ENCODE results near the gene LONP1.
"Not testable (repeated sequence)": the region's sequence is repeated elsewhere in the genome, so short reads cannot be mapped to it uniquely, and the experiment has no call there.

The LONP1 gene

DNA sequence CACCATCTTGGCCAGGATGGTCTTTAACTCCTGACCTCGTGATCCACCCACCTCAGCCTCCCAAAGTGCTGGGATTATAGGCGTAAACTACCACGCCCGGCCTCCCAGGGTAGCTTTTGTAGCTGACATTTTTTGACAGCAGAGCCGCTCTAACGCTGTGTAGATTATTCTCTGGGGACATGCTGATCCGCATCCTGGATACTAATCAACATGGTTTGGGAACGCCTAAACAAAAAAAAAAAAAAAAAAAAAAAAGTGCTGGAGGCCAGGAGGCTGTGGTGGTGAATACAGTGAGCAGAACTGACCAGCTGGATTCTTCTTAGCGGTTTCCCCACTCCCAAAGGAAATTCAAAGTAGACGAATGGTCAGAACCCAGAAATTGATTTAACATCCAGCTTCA lies 5.1 kb downstream of the LONP1 start:
- DNase-seq (ENCODE audit: low read depth in 2 of 3, low spot score in 2 of 3), result no peak

GRCh38 chr19:5713228-5713627 lies 6.7 kb downstream of the LONP1 start:
- DNase-seq (ENCODE audit: low read depth in 2 of 3, low spot score in 2 of 3), result no peak

- DNase-seq (ENCODE audit: low read depth in 2 of 3, low spot score in 2 of 3), result no peak
These were observed 8.2 kb downstream of the LONP1 start for GRCh38 chr19:5711713-5712161.

DNA sequence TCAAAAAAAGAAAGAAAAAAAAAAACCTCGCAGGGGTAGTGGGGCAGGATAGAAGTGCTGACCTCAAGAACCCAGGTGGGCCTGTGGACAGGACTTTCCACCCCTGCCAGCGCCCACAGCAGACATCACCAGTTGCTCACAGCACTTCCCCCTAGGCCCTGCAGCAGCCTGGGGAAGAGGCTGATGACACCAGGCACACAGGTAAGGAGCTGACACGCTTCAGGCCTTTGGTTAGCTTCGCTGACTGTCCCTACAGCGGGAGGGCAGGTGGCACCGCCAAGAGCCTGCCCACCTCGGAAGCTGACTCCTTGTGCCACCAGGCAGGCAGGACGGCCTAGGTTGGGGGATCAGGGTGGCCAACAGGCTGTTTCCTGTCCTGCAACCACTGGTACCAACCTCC lies 8.9 kb downstream of the LONP1 start:
- DNase-seq (ENCODE audit: low read depth in 2 of 3, low spot score in 2 of 3), result no peak

DNA sequence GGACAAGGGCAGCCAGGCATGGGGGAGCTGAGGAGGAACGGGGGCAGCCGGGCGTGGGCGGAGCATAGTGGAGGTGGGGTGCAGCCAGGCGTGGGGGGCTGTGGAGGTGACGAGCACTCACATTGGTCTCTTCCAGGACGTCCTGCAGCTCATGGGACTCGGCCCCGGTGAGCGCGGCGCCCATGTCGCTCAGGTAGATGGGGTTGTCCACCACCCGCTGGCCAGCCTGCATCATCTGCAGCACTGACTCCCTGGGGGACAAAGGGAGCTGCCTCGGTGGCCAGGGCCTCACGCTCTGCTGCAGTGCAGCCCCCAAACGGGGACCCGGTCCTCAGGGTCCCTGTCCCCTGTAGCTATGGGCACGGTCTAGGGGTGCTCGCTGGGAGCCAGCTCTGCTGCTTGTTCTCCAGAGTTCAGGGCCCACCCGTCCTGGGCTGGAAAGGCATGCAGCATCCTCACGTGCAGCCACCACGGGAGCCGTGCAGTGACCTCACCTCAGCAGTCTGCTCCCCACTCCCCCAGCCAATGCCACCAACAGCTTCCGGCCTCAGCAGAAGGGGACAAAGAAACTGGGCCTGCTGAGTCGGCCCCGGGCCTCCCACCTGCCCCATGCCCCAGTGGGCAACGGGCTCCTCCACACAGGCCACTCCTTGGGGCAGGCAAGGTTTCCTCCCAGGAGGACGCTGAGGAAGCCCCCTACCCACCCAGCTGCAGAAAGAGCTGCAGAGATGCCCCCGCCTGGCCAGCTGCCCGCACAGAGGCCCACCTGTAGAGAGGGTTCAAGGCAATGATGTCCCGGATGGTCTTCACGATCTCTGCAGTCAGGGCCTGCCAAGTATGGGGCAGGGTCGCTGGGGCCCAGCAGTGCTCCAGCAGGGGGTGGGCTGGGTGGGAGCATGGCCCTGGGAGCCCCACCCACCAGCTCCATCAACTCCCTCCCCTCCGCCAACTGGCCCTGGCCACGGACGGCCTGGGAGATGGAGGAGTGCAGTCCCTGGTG lies 12.1 kb downstream of the LONP1 start:
- no peak for DNase-seq (ENCODE audit: low read depth in 2 of 3, low spot score in 2 of 3)

DNA sequence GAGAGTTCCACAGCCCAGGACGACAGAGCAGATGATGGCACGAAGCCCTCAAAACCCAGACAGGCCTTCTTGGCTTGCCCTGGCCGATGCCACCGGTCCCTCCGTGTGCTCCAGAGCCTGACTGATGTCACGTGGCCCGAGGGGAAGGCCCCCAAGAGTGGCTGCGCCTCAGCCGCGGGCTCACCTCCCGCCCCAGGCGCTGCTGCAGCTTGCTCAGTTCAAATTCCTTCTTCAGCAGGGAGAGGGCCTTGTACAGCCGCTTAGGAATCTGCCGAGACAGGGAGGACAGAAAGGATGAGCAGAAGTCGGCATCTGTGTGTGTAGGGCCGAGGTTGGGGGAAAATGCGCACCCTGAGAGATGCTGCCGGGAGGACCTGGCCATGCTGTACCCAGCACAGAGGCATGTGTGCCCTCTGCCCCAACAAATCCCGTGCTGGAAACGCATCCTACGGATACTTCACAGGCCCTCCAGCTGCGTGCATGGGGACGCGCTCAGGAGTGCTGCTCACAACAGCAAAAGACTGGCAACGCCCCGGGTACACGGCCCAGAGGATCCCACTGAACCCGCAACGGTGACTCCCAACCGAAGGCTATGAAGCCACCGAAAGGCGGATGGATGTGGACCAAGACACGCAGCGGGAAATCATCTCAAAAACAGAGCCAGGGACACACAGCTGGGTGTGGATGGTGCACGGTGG lies 12.9 kb downstream of the LONP1 start:
- DNase-seq (ENCODE audit: low read depth in 2 of 3, low spot score in 2 of 3), result no peak

- no peak for DNase-seq (ENCODE audit: low read depth in 2 of 3, low spot score in 2 of 3)
These were observed 14.4 kb downstream of the LONP1 start for GRCh38 chr19:5705552-5705951.

DNA sequence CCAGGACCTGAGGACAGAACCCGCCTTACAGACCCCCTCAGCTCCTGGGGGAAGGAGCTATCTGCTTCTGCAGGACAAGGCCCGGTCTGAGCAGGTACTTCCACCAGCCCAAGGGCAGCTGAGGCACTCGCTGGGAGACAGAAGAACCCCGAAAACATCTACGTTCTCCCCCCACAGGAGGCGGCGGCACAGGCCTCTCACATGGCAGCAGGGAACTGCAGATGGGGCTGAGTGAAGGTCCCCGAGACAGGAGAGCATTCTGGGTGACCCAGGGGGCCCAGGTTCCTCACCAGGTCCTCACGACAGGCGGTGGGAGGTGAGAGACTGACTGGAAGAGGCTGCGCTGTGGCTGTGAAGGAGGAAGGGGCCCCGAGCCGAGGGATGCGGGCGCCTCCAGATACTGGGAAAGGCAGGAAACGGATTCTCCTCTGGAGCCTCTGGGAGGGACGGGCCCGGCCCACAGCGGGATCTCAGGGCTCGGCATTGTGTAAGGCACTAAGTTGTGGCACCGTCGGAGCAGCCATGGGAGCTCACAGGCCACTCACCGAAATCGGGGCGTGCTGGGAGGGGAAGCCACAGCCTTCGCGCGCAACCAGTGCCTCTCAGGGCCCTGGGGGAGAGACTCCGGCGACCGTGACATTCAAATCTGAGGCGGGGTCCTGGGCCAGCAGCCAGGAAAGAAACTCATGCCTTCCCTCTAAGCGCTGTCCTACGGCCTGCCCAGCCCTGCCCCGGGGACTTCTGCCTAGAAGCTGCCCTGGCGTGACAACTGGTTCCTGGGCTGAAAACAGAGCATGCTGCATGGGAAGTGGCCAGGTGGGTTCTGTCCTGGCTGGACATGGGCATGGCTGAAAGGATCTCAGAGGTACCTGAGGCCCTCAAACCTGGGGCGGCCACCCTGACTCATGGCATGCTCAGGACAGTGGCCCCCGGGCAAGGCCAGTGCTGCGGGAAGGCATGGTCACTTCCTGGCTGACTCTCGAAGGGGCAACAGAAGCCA lies 15.8 kb downstream of the LONP1 start:
- DNase-seq (ENCODE audit: low read depth in 2 of 3, low spot score in 2 of 3), result no peak

DNA sequence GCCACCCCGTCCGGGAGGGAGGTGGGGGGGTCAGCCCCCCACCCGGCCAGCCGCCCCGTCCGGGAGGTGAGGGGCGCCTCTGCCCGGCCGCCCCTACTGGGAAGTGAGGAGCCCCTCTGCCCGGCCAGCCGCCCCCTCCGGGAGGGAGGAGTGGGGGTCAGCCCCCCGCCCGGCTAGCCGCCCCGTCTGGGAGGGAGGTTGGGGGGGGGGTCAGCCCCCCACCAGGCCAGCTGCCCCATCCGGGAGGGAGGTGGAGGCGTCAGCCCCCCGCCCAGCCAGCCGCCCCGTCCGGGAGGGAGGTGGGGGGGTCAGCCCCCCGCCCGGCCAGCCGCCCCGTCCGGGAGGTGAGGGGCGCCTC lies 17.9 kb downstream of the LONP1 start:
- not testable (repeated sequence) for DNase-seq (ENCODE audit: low read depth in 2 of 3, low spot score in 2 of 3)

DNA sequence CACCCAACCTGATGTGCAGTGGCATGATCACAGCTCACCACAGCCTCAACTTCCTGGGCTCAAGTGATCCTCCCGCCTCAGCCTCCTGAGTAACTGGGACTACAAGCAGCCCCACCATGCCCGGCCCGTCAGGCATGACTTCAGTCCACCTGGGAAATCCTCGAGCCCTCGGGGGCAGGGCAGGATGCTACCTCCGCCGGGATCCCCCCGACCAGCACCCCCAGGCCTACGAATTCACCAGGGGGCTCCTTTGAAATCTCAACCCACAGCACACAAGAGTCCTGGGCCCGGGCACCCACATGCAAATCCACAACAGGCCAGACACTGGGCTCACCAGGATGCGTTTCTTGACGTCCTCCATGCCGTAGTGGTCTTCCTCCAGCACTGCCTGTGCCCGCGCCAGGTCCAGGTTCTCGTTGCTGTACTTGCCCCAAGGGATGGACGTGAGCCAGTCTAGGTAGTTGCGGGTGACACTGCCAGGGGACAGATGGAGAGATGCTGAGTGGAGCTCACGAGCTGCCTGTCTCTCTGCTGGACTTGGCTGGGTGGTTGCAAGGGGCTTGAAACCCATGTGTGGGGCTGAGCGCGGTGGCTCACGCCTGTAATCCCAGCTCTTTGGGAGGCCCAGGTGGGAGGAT lies 19.4 kb downstream of the LONP1 start:
- no peak for DNase-seq (ENCODE audit: low read depth in 2 of 3, low spot score in 2 of 3)

- DNase-seq (ENCODE audit: low read depth in 2 of 3, low spot score in 2 of 3), result no peak
These were observed 21.1 kb downstream of the LONP1 start for GRCh38 chr19:5698635-5699422.

- DNase-seq (ENCODE audit: low read depth in 2 of 3, low spot score in 2 of 3), result no peak
These were observed 21.9 kb downstream of the LONP1 start for GRCh38 chr19:5697890-5698634.

DNA sequence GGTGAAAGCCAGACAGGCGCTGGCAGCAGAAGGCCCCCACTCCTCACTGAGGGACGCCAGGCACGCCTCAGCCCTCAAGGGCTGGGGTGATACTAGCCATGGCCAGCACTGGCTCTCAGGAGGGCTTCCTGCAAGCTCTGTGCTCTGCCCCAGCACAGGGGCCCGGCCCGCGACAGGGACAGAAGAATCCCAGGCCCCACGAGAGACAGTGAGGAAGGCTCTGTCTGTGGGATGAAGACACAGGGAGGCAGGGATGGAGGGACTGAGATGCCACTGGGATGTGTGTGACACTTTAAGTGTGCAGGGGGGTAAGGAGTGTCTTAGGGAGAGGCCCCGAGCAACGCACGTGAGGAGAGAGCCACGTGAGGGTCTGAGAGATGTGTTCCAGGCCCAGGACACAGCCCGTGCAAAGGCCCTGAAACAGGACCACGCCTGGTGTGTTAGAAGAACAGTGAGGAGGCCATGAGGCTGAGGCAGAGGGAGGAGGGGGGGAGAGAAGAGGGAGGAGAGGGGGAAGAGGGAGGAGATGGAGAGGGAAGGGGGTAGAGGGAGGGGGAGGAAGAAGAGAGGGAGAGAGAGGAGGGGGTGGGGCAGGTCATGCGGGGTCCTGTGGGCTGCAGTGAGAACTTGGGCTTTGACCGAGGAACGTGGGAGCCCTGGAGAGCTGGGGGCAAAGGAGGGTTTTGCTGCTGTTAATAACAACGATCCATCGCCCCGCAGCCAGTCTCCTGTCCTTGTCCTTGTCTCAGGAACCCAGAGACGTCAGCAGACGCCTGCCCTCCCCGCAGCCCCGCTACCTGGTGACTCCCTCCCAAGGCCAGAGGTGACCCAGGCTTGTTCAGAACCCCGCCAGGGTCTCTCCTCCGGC lies 22.7 kb downstream of the LONP1 start:
- no peak for DNase-seq (ENCODE audit: low read depth in 2 of 3, low spot score in 2 of 3)

- no peak for DNase-seq (ENCODE audit: low read depth in 2 of 3, low spot score in 2 of 3)
These were observed 23.5 kb downstream of the LONP1 start for GRCh38 chr19:5696196-5697021.

DNA sequence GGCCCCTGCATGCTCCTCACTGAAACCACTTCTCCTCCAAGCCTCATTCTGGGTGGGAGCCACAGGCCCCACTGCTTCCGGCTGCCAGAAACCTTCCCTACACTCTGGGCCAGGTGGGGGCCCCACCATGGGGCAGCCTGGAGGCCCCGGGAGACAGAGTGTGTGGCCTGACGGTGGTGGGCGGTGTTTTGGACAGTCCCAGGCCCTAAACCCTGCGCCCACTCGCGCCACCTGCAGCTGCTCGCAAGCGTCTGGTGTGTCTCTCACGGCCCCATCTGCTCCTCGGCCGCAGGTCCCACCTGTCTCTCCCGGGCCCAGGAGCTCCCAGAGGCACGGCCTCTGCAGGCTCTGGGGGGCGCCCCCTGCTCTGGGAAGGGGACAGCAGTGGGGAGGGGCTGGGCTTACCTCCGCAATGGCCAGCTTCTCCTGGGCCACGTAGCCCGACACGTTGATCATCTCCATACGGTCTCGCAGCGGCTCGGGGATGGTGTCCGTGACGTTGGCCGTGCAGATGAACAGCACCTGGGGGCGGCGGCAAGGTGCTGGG lies 24.2 kb downstream of the LONP1 start:
- no peak for DNase-seq (ENCODE audit: low read depth in 2 of 3, low spot score in 2 of 3)

DNA sequence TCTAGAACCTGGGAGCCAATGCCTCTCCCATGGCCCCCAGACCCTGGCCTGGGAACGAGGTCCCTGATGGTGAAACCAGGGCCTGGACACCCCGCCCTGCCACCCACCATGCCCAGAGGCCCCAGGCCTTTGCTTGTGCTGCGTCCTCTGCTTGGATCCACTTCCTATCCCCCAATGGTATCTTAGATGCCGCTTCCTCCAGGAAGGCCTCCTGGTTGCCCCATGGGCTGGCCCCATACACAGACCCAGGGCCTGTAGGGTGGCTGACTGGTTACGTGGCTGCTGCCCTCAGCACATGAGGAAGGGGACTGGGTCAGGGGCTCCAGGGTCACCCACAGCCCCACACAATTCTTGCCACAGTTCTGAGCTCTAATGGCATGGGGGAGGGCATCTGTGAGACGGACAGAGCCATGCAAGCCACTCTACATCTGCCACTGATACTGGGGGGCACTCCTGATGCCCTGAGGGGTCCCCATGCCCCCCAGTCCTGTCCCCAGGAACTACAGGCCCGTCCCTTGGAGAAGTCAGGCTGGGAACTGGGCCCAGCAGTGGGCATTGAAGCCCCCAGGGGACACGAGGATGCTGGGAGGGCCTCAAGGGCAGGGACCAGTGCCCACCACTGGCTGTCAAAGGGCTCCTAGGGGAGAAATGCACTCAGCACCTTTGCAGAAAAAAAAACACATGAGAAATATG lies 24.8 kb downstream of the LONP1 start:
- DNase-seq (ENCODE audit: low read depth in 2 of 3, low spot score in 2 of 3), result no peak
